H1 (cell line): Measurements from ENCODE around the gene FARP2. TPM values are rescaled to one million over a fixed set of nuclear protein-coding genes. Genes with fewer than 3 reads are reported as not detected.

Source experiments
- BRCA1 ChIP-seq: IDR thresholded peaks from 2 replicates; pipeline ENCODE4 v1.6.1; 2012; ENCODE audit warnings: low read depth, low read length, improper control_type of control experiment
- POU5F1 ChIP-seq: IDR thresholded peaks from 2 replicates; pipeline ENCODE4 v1.6.1; 2011; ENCODE audit warnings: low read depth, mild to moderate bottlenecking, low read length, moderate library complexity
- SIN3A ChIP-seq, 2 experiments: IDR thresholded peaks in 1 of 2; conservative IDR thresholded peaks in 1 of 2; 2 replicates each; pipeline ENCODE4 v1.6.1; 2011 to 2012; ENCODE audit warnings: low read length in 2 of 2, improper control_type of control experiment in 1 of 2, low read depth in 1 of 2, mild to moderate bottlenecking in 1 of 2
- SRF ChIP-seq: IDR thresholded peaks from 2 replicates; pipeline ENCODE4 v1.6.1; 2011; ENCODE audit warnings: mild to moderate bottlenecking, low read depth, low read length, moderate library complexity
- polyA plus RNA-seq, 7 experiments: library from polyadenylated mRNA; depleted of rRNA in 3 of 7; stranded (reverse) in 5 of 7; unstranded in 2 of 7; fragments of >200 nt in 5 of 7; fragments of 200-250 nt in 2 of 7; gene quantifications; 1 replicate in 5 of 7; 2 replicates in 1 of 7; 4 replicates in 1 of 7; pipeline versions ENCODE4 v1.2.1 to v1.2.3, GENCODE V29; 2011 to 2013; ENCODE audit warnings: missing spikeins in 2 of 7, mixed read lengths in 2 of 7
- total RNA-seq: library from RNA; stranded (reverse); fragmentation: NEBNext Ultra II Directional; extraction: Animal tissue kit (Norgen Biotek cat#: 25700); gene quantifications from 2 replicates; pipeline ENCODE4 v1.2.1, GENCODE V29; 2021

FARP2 gene
- total and polyA plus RNA-seq, 2 of the 8 experiments (the other 6 are each of a cell fraction or from before 2014, with no cell fraction given): 12.4 to 33.4 TPM

DNA sequence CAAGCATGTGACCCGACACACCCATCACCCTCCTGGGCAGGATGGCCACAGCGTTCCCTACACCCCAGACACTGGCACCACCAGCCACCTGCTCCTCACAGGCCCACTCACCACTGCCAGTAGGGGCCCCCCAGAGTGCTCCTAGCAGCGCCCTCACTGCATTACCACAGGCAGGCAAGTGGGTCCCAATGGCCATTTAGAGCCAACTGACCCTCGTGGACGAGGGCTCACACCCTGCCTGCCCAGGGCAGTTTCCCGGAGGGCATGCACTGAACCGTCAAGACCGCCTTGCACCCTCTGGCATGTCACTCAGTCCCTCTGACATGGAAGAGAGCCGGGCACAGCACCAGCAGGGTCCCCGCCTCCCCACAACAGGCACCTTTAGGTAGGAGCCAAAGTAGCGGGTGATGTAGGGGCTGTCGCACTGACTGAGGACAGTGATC, 145.0 kb downstream of the FARP2 start (continued):
- TF ChIP-seq SRF (no peak), BRCA1 (no peak), SIN3A (conservative IDR thresholded peaks at IDR 0.05 in 1 of 2, IDR thresholded peaks at IDR 0.05 in 1 of 2; ENCODE audit: low read depth in 1 of 2, low read length in 2 of 2) (no peak), POU5F1 (no peak)
